NCI-H1105 (cell line): Measurements from ENCODE around the gene GTSE1.
"Not testable (repeated sequence)": the region's sequence is repeated elsewhere in the genome, so short reads cannot be mapped to it uniquely, and the experiment has no call there.

Experiments used
- DNase-seq: peaks from one replicate; lab custom pipeline; 2025; lab: John Stamatoyannopoulos, UW

GTSE1 gene

GRCh38 chr22:46294784-46295183, 1.9 kb upstream of the GTSE1 start:
- DNase-seq: no peak

GRCh38 chr22:46295277-46295971, 1.2 kb upstream of the GTSE1 start:
- DNase-seq: no peak

GRCh38 chr22:46297151-46297812, 612 bp downstream of the GTSE1 start:
- peak; percentile 31 for DNase-seq

GRCh38 chr22:46299101-46299500, 2.4 kb downstream of the GTSE1 start:
- DNase-seq: no peak

GRCh38 chr22:46300491-46300890, 3.8 kb downstream of the GTSE1 start:
- no peak for DNase-seq

GRCh38 chr22:46303347-46303965, 6.8 kb downstream of the GTSE1 start:
- no peak for DNase-seq

- DNase-seq: no peak
Observed at GRCh38 chr22:46308283-46308988, 11.8 kb downstream of the GTSE1 start.

GRCh38 chr22:46309526-46310085, 12.9 kb downstream of the GTSE1 start:
- DNase-seq: no peak

- DNase-seq: no peak
Observed at GRCh38 chr22:46312056-46312455, 15.4 kb downstream of the GTSE1 start.

- DNase-seq: not testable (repeated sequence)
Observed at GRCh38 chr22:46312848-46313247, 16.2 kb downstream of the GTSE1 start.

- no peak for DNase-seq
Observed at GRCh38 chr22:46315976-46316375, 19.3 kb downstream of the GTSE1 start.

GRCh38 chr22:46317646-46318045, 21.0 kb downstream of the GTSE1 start:
- DNase-seq: no peak

- no peak for DNase-seq
Observed at GRCh38 chr22:46318576-46318975, 21.9 kb downstream of the GTSE1 start.

- DNase-seq: no peak
Observed at GRCh38 chr22:46319319-46319718, 22.6 kb downstream of the GTSE1 start.

GRCh38 chr22:46320166-46320710, 23.6 kb downstream of the GTSE1 start:
- DNase-seq: no peak

GRCh38 chr22:46320716-46321386, 24.2 kb downstream of the GTSE1 start:
- DNase-seq: no peak

- no peak for DNase-seq
Observed at GRCh38 chr22:46322711-46323110, 26.0 kb downstream of the GTSE1 start.

GRCh38 chr22:46323162-46323561, 26.5 kb downstream of the GTSE1 start:
- DNase-seq: no peak

GRCh38 chr22:46326066-46326680, 29.5 kb downstream of the GTSE1 start:
- DNase-seq: no peak

- no peak for DNase-seq
Observed at GRCh38 chr22:46327691-46328465, 31.2 kb downstream of the GTSE1 start.
